HEK293 (cell line): ENCODE measurements around the gene CRY1.

Experiments used
- CTCF ChIA-PET: fragments of 350-600 bp; formaldehyde crosslinking; extraction: SDS; loops from one replicate; lab custom pipeline; 2021; ENCODE audit warnings: antibody characterized with exemption; lab: Yijun Ruan, JAX
- POLR2A ChIA-PET: fragments of 300-600 bp; formaldehyde crosslinking; extraction: SDS; loops from one replicate; lab custom pipeline; 2020; ENCODE audit warnings: antibody characterized with exemption, inconsistent platforms; lab: Yijun Ruan, JAX
- H3K27ac ChIP-seq: fragments of 200-500 bp; sonication (Bioruptor generic); 2 replicates; pipeline ENCODE4 v1.5.1; 2014; ENCODE audit warnings: low read depth, low read length, control low read depth, inconsistent platforms; ENCODE audit errors: extremely low read depth
- H3K36me3 ChIP-seq, 2 experiments: fragments of 200-500 bp in 1 of 2; sonication (Bioruptor generic) in 1 of 2; 1 replicate in 1 of 2; 2 replicates in 1 of 2; pipeline ENCODE4 v1.5.1; 2014 to 2017; ENCODE audit warnings: inconsistent platforms in 2 of 2, low read length in 2 of 2; ENCODE audit not compliant: control insufficient read depth in 2 of 2, insufficient read depth in 1 of 2
- H3K4me1 ChIP-seq: fragments of 200-500 bp; sonication (Bioruptor generic); 2 replicates; pipeline ENCODE4 v1.5.1; 2014; ENCODE audit warnings: mild to moderate bottlenecking, low read length, inconsistent platforms; ENCODE audit not compliant: control insufficient read depth, insufficient read depth
- H3K4me3 ChIP-seq: 2 replicates; pipeline ENCODE4 v1.5.1; 2011; ENCODE audit warnings: low read depth, mild to moderate bottlenecking, control low read depth, low read length, moderate library complexity
- H3K9me3 ChIP-seq: fragments of 200-500 bp; sonication (Bioruptor generic); 2 replicates; pipeline ENCODE4 v1.5.1; 2014; ENCODE audit warnings: low read depth, low read length, inconsistent platforms; ENCODE audit not compliant: control insufficient read depth, insufficient read depth
- GLI4 ChIP-seq: fragments of 450-650 bp; formaldehyde crosslinking; IDR thresholded peaks from 2 replicates; pipeline ENCODE4 v1.5.1; 2016; ENCODE audit warnings: missing biosample characterization, missing genetic modification characterization
- KLF10 ChIP-seq: fragments of 450-650 bp; IDR thresholded peaks from 2 replicates; pipeline ENCODE4 v1.5.1; 2018; ENCODE audit warnings: missing biosample characterization, mild to moderate bottlenecking, missing genetic modification characterization
- PRDM2 ChIP-seq: fragments of 450-650 bp; formaldehyde crosslinking; IDR thresholded peaks from 2 replicates; pipeline ENCODE4 v1.5.1; 2016; ENCODE audit warnings: missing biosample characterization, missing genetic modification characterization, borderline replicate concordance
- SETDB1 ChIP-seq: IDR thresholded peaks from one replicate; pipeline ENCODE4 v1.6.1; 2017; ENCODE audit warnings: mild to moderate bottlenecking, low read length, moderate library complexity, mixed read lengths; ENCODE audit not compliant: insufficient read length
- ZNF10 ChIP-seq: fragments of 450-650 bp; formaldehyde crosslinking; IDR thresholded peaks from 2 replicates; pipeline ENCODE4 v1.5.1; 2017; ENCODE audit warnings: missing biosample characterization, missing genetic modification characterization
- ZNF19 ChIP-seq: fragments of 450-650 bp; formaldehyde crosslinking; IDR thresholded peaks from 2 replicates; pipeline ENCODE4; 2016; ENCODE audit warnings: missing biosample characterization, missing genetic modification characterization, low read depth
- ZNF302 ChIP-seq: fragments of 450-650 bp; formaldehyde crosslinking; IDR thresholded peaks from 2 replicates; pipeline ENCODE4 v1.5.1; 2016; ENCODE audit warnings: missing biosample characterization, missing genetic modification characterization, low read depth
- ZNF311 ChIP-seq: fragments of 450-650 bp; formaldehyde crosslinking; IDR thresholded peaks from 2 replicates; pipeline ENCODE4 v1.5.1; 2017; ENCODE audit warnings: missing biosample characterization, missing genetic modification characterization, borderline replicate concordance
- ZNF404 ChIP-seq: fragments of 450-650 bp; formaldehyde crosslinking; IDR thresholded peaks from 2 replicates; pipeline ENCODE4 v1.5.1; 2017; ENCODE audit warnings: missing biosample characterization, missing genetic modification characterization
- ZNF624 ChIP-seq: fragments of 450-650 bp; formaldehyde crosslinking; IDR thresholded peaks from 2 replicates; pipeline ENCODE4 v1.5.1; 2017; ENCODE audit warnings: missing biosample characterization, missing genetic modification characterization
- ZNF785 ChIP-seq: fragments of 450-650 bp; formaldehyde crosslinking; IDR thresholded peaks from 2 replicates; pipeline ENCODE4 v1.5.1; 2016; ENCODE audit warnings: missing biosample characterization, missing genetic modification characterization
- TF ChIP-seq, protein P1 (sequence below): fragments of 450-650 bp; formaldehyde crosslinking; IDR thresholded peaks from 2 replicates; pipeline ENCODE4 v1.5.1; 2017; ENCODE audit warnings: missing biosample characterization, missing genetic modification characterization
- TF ChIP-seq, protein P2 (sequence below): fragments of 450-650 bp; formaldehyde crosslinking; IDR thresholded peaks from 2 replicates; pipeline ENCODE4 v1.5.1; 2016; ENCODE audit warnings: missing biosample characterization, missing genetic modification characterization

Gene CRY1

GRCh38 chr12:107033758-107034739 is 59.3 kb downstream of the CRY1 start:
- POLR2A ChIA-PET: no interaction called here
- peaks cover 2% of the 10 kb centered on the region; the same call in 1 of the 2 replicates for H3K4me1 ChIP-seq
- no peak overlapping the region for H3K27ac ChIP-seq
- H3K4me3 ChIP-seq: no peak overlapping the region
- CTCF ChIA-PET: no interaction called here
- TF ChIP-seq ZNF19 (tag by site-specific recombination): no peak
- TF ChIP-seq PRDM2 (tag by site-specific recombination): no peak
- no peak for TF ChIP-seq ZNF302 (tag by site-specific recombination)
- TF ChIP-seq, protein P1, sequence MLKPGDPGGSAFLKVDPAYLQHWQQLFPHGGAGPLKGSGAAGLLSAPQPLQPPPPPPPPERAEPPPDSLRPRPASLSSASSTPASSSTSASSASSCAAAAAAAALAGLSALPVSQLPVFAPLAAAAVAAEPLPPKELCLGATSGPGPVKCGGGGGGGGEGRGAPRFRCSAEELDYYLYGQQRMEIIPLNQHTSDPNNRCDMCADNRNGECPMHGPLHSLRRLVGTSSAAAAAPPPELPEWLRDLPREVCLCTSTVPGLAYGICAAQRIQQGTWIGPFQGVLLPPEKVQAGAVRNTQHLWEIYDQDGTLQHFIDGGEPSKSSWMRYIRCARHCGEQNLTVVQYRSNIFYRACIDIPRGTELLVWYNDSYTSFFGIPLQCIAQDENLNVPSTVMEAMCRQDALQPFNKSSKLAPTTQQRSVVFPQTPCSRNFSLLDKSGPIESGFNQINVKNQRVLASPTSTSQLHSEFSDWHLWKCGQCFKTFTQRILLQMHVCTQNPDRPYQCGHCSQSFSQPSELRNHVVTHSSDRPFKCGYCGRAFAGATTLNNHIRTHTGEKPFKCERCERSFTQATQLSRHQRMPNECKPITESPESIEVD (tag by site-specific recombination): no peak
- TF ChIP-seq GLI4 (tag by site-specific recombination): no peak
- no peak for TF ChIP-seq ZNF785
- no peak for TF ChIP-seq ZNF624 (tag by site-specific recombination)
- TF ChIP-seq, protein P2, sequence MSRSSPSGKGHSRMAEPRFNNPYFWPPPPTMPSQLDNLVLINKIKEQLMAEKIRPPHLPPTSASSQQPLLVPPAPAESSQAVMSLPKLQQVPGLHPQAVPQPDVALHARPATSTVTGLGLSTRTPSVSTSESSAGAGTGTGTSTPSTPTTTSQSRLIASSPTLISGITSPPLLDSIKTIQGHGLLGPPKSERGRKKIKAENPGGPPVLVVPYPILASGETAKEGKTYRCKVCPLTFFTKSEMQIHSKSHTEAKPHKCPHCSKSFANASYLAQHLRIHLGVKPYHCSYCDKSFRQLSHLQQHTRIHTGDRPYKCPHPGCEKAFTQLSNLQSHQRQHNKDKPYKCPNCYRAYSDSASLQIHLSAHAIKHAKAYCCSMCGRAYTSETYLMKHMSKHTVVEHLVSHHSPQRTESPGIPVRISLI (tag by site-specific recombination): no peak
- TF ChIP-seq ZNF311: no peak
- TF ChIP-seq ZNF10 (tag by site-specific recombination): no peak
- no peak for TF ChIP-seq ZNF404 (tag by site-specific recombination)
- no peaks in the 10 kb centered on the region for H3K9me3 ChIP-seq
- no peaks in the 10 kb centered on the region for H3K36me3 ChIP-seq

GRCh38 chr12:107032266-107032665 is 61.1 kb downstream of the CRY1 start:
- POLR2A ChIA-PET: no interaction called here
- no peak for TF ChIP-seq SETDB1
- no peak for TF ChIP-seq KLF10

More at GRCh38 chr12:107032266-107032665, 61.1 kb downstream of the CRY1 start:
- H3K36me3 ChIP-seq: no peaks in the 10 kb centered on the region
- peaks cover 8% of the 10 kb centered on the region for H3K4me1 ChIP-seq
- no peak overlapping the region for H3K27ac ChIP-seq
- CTCF ChIA-PET: no interaction called here
- H3K9me3 ChIP-seq: no peaks in the 10 kb centered on the region
- no peak overlapping the region for H3K4me3 ChIP-seq
